ENCODE results near the gene EGFR. TPM values are rescaled to one million over a fixed set of nuclear protein-coding genes. Genes with fewer than 3 reads are reported as not detected.

Gene EGFR
- total RNA-seq, 5 donors from 2014 or later (not counting 1 experiment from before 2014, with no cell fraction given) = 0.16 to 0.79 (median 0.35) TPM; not detected in 2

DNA sequence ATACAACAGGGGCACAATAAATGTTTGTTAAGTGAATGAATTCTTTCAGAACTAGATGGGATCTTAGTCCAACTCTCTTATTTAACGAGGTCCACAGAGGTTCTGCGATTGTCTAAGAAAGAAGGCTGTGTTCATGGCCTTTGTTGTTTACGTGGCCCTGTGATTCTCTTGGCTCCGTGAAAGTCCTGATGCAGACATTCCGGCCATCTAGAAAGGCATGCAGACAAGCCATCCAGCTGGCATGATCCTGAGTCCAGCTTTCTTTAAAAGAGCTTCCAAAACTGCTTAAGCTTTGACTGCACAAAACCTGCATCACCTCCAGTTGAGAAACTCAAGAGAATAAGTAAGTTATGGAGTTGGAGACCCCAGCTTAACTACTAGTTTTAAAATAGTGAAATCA is 26.0 kb downstream of the EGFR start:
- no peaks in the 10 kb centered on the region for H3K36me3 Mint-ChIP-seq
- DNase-seq (no peak), ATAC-seq (replicated peaks in 1 of 4) (no peak)
- Histone ChIP-seq H3K4me1 (ENCODE audit: control insufficient read depth in 1 of 2, extremely low read depth in 1 of 2, insufficient read depth in 2 of 2, low read length in 2 of 2) (no peaks in the 10 kb centered on the region), H3K36me3 (ENCODE audit: control insufficient read depth in 2 of 2, extremely low read depth in 1 of 2, insufficient read depth in 1 of 2, low read length in 1 of 2) (no peaks in the 10 kb centered on the region), H3K4me3 (ENCODE audit: control insufficient read depth in 1 of 2, extremely low read depth in 1 of 2, low read length in 1 of 2) (no peak overlapping the region), H3K27me3 (replicated peaks in 1 of 2; ENCODE audit: control insufficient read depth in 2 of 2, extremely low read depth in 1 of 2, insufficient read depth in 2 of 2, low read length in 1 of 2) (peaks cover 0 to 2% of the 10 kb centered on the region in 2 experiments), H3K9me3 (no peaks in the 10 kb centered on the region), H3K27ac (ENCODE audit: low read length) (no peak overlapping the region)
- H3K27me3 Mint-ChIP-seq = peaks cover 0 to 3% of the 10 kb centered on the region in 2 donors
- CTCF ChIA-PET = no interaction called here
- H3K4me1 Mint-ChIP-seq = no peaks in the 10 kb centered on the region
- 83% methylated on average over 5 of the region's 5 CpGs for WGBS (ENCODE audit: insufficient coverage)
- H3K27ac Mint-ChIP-seq = no peak overlapping the region
- H3K9me3 Mint-ChIP-seq = no peaks in the 10 kb centered on the region
- H3K4me3 Mint-ChIP-seq = no peak overlapping the region
- POLR2A ChIA-PET = no interaction called here

DNA sequence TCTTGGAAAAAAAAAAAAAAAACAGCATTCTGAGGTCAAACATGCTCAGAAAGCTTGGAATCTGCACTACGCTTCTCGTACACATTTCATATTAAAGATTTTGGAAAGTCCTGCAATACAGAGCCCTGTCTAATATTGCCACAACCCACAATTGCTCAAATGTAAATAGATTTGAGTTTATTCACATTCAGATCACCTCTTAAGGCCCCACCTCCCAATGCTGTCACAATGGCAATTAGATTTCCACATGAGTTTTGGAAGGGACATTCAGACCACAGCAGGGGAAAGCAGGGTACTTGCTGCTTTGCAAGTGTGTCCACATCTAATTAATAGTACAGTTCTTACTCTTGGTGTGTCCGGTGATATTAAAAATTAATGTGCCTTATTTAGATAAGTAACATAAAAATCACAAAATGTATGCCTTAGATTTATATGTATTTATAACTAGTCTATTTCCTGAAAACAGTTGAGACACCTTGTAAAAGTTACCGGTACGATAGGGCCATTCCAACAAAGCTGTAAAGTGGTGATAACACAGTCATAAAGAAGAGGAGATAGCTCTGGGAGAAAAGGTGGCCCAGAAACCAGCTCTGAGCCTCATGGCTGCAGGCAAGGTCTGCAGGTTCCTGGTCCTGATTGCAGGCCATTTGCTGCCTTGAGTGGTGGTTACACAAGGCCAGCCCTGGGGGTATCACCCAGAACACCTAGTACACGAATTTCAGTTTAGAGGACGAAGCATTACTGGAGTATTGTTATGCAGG is 27.9 kb downstream of the EGFR start:
- CTCF ChIA-PET = no interaction called here
- Mint-ChIP-seq H3K4me3 (no peak overlapping the region), H3K36me3 (no peaks in the 10 kb centered on the region), H3K27me3 (peaks cover 0 to 3% of the 10 kb centered on the region in 2 donors), H3K9me3 (no peaks in the 10 kb centered on the region), H3K4me1 (no peaks in the 10 kb centered on the region), H3K27ac (no peak overlapping the region)
- peaks cover 0 to 4% of the 10 kb centered on the region in 2 experiments for H3K27me3 ChIP-seq (replicated peaks in 1 of 2; ENCODE audit: control insufficient read depth in 2 of 2, extremely low read depth in 1 of 2, insufficient read depth in 2 of 2, low read length in 1 of 2)
- H3K4me3 ChIP-seq (ENCODE audit: control insufficient read depth in 1 of 2, extremely low read depth in 1 of 2, low read length in 1 of 2) = no peak overlapping the region
- H3K4me1 ChIP-seq (ENCODE audit: control insufficient read depth in 1 of 2, extremely low read depth in 1 of 2, insufficient read depth in 2 of 2, low read length in 2 of 2) = no peaks in the 10 kb centered on the region
- ATAC-seq (replicated peaks in 1 of 4) = no peak
- DNase-seq = no peak
- POLR2A ChIA-PET = no interaction called here
- no peaks in the 10 kb centered on the region for H3K9me3 ChIP-seq
- no peaks in the 10 kb centered on the region for H3K36me3 ChIP-seq (ENCODE audit: control insufficient read depth in 2 of 2, extremely low read depth in 1 of 2, insufficient read depth in 1 of 2, low read length in 1 of 2)
- H3K27ac ChIP-seq (ENCODE audit: low read length) = no peak overlapping the region
- WGBS (ENCODE audit: insufficient coverage) = 83% methylated on average over 1 of the region's 7 CpGs

DNA sequence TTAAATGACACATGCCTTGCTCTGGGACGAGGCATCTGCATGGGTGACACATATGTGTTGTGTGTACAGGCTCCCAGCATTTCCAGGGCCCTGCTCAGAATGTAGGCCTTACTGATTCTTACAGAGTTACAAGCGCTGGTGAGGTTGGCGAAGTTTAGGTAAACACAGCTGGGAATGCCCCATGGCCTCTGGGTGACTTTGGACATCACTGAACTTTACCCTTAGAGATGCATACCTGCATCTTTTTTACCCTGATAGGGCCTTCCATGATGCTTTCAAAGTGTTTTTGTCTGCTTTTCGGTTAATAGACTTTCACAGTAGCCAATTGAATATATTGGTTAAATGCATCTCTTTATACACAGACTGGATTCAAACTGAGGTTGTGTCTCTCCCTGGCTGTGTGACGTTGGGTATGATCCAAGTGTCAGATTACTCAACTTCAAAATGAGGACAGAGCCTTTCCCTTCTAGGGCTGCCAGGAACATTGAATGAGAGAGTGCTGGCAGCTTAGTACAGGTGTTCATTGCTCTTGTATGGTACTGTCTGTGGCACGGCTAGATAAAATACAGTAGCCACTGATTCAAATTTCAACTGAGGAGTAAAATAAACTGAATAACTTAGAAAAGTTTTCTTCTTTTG is 29.5 kb downstream of the EGFR start:
- Histone ChIP-seq H3K27ac (ENCODE audit: low read length) (no peak overlapping the region), H3K9me3 (no peaks in the 10 kb centered on the region), H3K36me3 (ENCODE audit: control insufficient read depth in 2 of 2, extremely low read depth in 1 of 2, insufficient read depth in 1 of 2, low read length in 1 of 2) (no peaks in the 10 kb centered on the region), H3K4me1 (ENCODE audit: control insufficient read depth in 1 of 2, extremely low read depth in 1 of 2, insufficient read depth in 2 of 2, low read length in 2 of 2) (no peaks in the 10 kb centered on the region), H3K4me3 (ENCODE audit: control insufficient read depth in 1 of 2, extremely low read depth in 1 of 2, low read length in 1 of 2) (no peak overlapping the region), H3K27me3 (replicated peaks in 1 of 2; ENCODE audit: control insufficient read depth in 2 of 2, extremely low read depth in 1 of 2, insufficient read depth in 2 of 2, low read length in 1 of 2) (peaks cover 0 to 4% of the 10 kb centered on the region in 2 experiments)
- ATAC-seq (replicated peaks in 1 of 4) (no peak), DNase-seq (no peak)
- POLR2A ChIA-PET = no interaction called here
- Mint-ChIP-seq H3K27me3 (no peaks in the 10 kb centered on the region), H3K4me1 (no peaks in the 10 kb centered on the region), H3K27ac (no peak overlapping the region), H3K9me3 (no peaks in the 10 kb centered on the region), H3K36me3 (no peaks in the 10 kb centered on the region), H3K4me3 (no peak overlapping the region)
- CTCF ChIA-PET = no interaction called here
- 80% methylated on average over 3 of the region's 6 CpGs for WGBS (ENCODE audit: insufficient coverage)

DNA sequence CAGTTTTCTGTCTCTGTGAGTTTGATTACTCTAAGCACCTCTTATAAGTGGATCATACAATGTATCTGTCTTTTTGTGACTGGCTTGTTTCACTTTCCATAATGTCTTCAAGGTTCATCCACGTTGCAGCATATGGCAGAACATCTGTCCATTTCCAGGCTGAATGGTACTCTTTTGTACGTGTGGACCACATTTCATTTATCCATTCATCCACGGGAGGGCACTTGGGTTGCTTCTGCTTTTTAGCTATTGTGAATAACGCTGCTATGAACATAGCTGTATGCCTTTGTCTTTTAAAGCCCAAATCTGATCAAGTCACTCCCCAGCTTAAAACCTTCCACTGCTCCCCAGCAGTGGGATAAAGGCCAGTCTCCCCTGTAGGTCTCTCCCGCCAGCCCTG is 31.5 kb downstream of the EGFR start:
- ChIA-PET CTCF (no interaction called here), POLR2A (no interaction called here)
- Mint-ChIP-seq H3K4me1 (no peaks in the 10 kb centered on the region), H3K4me3 (no peak overlapping the region), H3K36me3 (no peaks in the 10 kb centered on the region), H3K9me3 (no peaks in the 10 kb centered on the region), H3K27ac (no peak overlapping the region), H3K27me3 (peaks cover 0 to 4% of the 10 kb centered on the region in 2 donors)
- ATAC-seq (replicated peaks in 1 of 4) (no peak), DNase-seq (no peak)
- H3K4me3 ChIP-seq (ENCODE audit: control insufficient read depth in 1 of 2, extremely low read depth in 1 of 2, low read length in 1 of 2) = no peak overlapping the region
- no peaks in the 10 kb centered on the region for H3K9me3 ChIP-seq
- H3K27ac ChIP-seq (ENCODE audit: low read length) = no peak overlapping the region
- H3K4me1 ChIP-seq (ENCODE audit: control insufficient read depth in 1 of 2, extremely low read depth in 1 of 2, insufficient read depth in 2 of 2, low read length in 2 of 2) = no peaks in the 10 kb centered on the region
- WGBS (ENCODE audit: insufficient coverage) = 75% methylated on average over 4 of the region's 5 CpGs
- H3K27me3 ChIP-seq (replicated peaks in 1 of 2; ENCODE audit: control insufficient read depth in 2 of 2, extremely low read depth in 1 of 2, insufficient read depth in 2 of 2, low read length in 1 of 2) = peaks cover 0 to 13% of the 10 kb centered on the region in 2 experiments
- no peaks in the 10 kb centered on the region for H3K36me3 ChIP-seq (ENCODE audit: control insufficient read depth in 2 of 2, extremely low read depth in 1 of 2, insufficient read depth in 1 of 2, low read length in 1 of 2)

DNA sequence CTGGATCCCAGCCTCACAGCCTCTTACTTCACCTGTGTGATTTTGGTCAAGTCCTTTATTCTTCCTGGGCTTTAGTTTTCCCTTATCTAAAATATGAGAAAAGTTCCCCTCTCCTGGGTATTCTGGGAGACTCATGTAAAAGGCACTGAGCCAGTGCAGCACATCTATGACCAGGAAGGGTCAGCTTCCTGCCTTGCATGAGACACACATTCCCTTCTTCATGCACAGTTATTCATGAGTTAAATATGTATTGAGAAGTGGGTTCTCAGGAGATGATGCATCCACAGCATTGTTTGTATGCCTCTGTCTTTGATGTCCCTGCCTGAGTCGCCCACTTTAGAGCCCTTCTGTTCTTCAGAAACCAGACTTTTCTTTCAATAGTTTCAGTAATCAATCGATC is 33.3 kb downstream of the EGFR start:
- no peaks in the 10 kb centered on the region for H3K36me3 Mint-ChIP-seq
- Histone ChIP-seq H3K27ac (ENCODE audit: low read length) (no peak overlapping the region), H3K27me3 (replicated peaks in 1 of 2; ENCODE audit: control insufficient read depth in 2 of 2, extremely low read depth in 1 of 2, insufficient read depth in 2 of 2, low read length in 1 of 2) (peaks cover 0 to 13% of the 10 kb centered on the region in 2 experiments), H3K4me3 (ENCODE audit: control insufficient read depth in 1 of 2, extremely low read depth in 1 of 2, low read length in 1 of 2) (no peak overlapping the region), H3K4me1 (ENCODE audit: control insufficient read depth in 1 of 2, extremely low read depth in 1 of 2, insufficient read depth in 2 of 2, low read length in 2 of 2) (no peaks in the 10 kb centered on the region), H3K36me3 (ENCODE audit: control insufficient read depth in 2 of 2, extremely low read depth in 1 of 2, insufficient read depth in 1 of 2, low read length in 1 of 2) (no peaks in the 10 kb centered on the region), H3K9me3 (no peaks in the 10 kb centered on the region)
- H3K4me3 Mint-ChIP-seq = no peak overlapping the region
- ChIA-PET POLR2A (no interaction called here), CTCF (no interaction called here)
- H3K27ac Mint-ChIP-seq = no peak overlapping the region
- H3K4me1 Mint-ChIP-seq = peaks cover 0 to 4% (median 0%) of the 10 kb centered on the region in 3 donors
- WGBS (ENCODE audit: insufficient coverage) = no CpG with 5 or more reads among the region's 2 CpGs
- peaks cover 0 to 3% (median 0%) of the 10 kb centered on the region in 3 donors for H3K9me3 Mint-ChIP-seq
- peaks cover 6 to 8% of the 10 kb centered on the region in 2 donors for H3K27me3 Mint-ChIP-seq
- DNase-seq (no peak), ATAC-seq (replicated peaks in 1 of 4) (no peak)

DNA sequence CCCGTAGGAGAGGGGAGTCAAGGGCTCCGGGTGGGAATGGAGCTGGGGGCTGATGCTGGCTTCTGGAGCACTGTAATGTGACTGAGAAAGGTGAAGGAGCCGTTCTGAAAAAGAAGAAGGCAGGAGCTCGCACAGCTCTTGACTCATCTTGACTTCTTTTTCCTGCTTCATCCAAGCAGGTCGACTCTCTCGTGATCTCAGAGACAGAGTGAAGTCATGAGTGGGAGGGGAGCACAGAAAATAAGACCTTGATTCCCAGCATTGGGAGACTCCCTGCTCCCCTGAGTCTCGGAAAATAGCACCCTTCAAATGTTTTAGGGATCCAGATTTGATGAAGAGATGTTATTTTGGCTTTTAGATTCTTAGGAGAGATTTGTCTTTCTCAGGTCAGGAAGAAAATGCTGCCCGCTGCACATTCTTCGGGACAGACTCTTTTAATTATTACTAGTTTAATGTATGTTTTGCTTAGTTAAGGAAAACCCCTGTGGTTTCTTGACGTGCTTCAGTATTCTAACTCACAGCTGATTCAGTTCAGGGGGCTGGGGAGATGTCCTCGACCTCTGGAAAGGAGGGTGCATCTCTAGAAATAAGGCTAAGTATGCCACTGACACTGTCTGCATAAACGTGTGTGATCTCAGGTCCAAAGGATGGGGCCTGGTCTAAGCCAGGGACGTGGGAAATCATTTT is 34.1 kb downstream of the EGFR start:
- DNase-seq (no peak), ATAC-seq (replicated peaks in 1 of 4) (no peak)
- no peaks in the 10 kb centered on the region for H3K4me1 ChIP-seq (ENCODE audit: control insufficient read depth in 1 of 2, extremely low read depth in 1 of 2, insufficient read depth in 2 of 2, low read length in 2 of 2)
- no peak overlapping the region for H3K27ac ChIP-seq (ENCODE audit: low read length)
- H3K36me3 Mint-ChIP-seq = no peaks in the 10 kb centered on the region
- CTCF ChIA-PET = no interaction called here
- no peak overlapping the region for H3K4me3 ChIP-seq (ENCODE audit: control insufficient read depth in 1 of 2, extremely low read depth in 1 of 2, low read length in 1 of 2)
- POLR2A ChIA-PET = no interaction called here
- peaks cover 6 to 8% of the 10 kb centered on the region in 2 donors for H3K27me3 Mint-ChIP-seq
- no peak overlapping the region for H3K4me3 Mint-ChIP-seq
- no peak overlapping the region for H3K27ac Mint-ChIP-seq
- H3K4me1 Mint-ChIP-seq = peaks cover 0 to 4% (median 0%) of the 10 kb centered on the region in 3 donors
- no peaks in the 10 kb centered on the region for H3K36me3 ChIP-seq (ENCODE audit: control insufficient read depth in 2 of 2, extremely low read depth in 1 of 2, insufficient read depth in 1 of 2, low read length in 1 of 2)
- 58% methylated on average over 6 of the region's 13 CpGs for WGBS (ENCODE audit: insufficient coverage)
- H3K9me3 ChIP-seq = no peaks in the 10 kb centered on the region
- peaks cover 0 to 13% of the 10 kb centered on the region in 2 experiments for H3K27me3 ChIP-seq (replicated peaks in 1 of 2; ENCODE audit: control insufficient read depth in 2 of 2, extremely low read depth in 1 of 2, insufficient read depth in 2 of 2, low read length in 1 of 2)
- peaks cover 0 to 3% (median 0%) of the 10 kb centered on the region in 3 donors for H3K9me3 Mint-ChIP-seq

All from T-cell (primary cell).